AG09319 (cell line): ENCODE measurements around the gene MAST4.
A peak's percentile ranks its signal among the peaks of the same experiment; 100 is the strongest.

Experiments used
- DNase-seq: peaks from one replicate; pipeline ENCODE4 v3.0.0-alpha.2; 2010; ENCODE audit warnings: low read depth; ENCODE audit errors: extremely low read depth
- TF ChIP-seq, protein P1 (sequence below): IDR thresholded peaks from 2 replicates; pipeline ENCODE4 v1.5.1; 2011; ENCODE audit warnings: low read depth, mild to moderate bottlenecking, inconsistent platforms, low read length, moderate library complexity

MAST4 gene

DNA sequence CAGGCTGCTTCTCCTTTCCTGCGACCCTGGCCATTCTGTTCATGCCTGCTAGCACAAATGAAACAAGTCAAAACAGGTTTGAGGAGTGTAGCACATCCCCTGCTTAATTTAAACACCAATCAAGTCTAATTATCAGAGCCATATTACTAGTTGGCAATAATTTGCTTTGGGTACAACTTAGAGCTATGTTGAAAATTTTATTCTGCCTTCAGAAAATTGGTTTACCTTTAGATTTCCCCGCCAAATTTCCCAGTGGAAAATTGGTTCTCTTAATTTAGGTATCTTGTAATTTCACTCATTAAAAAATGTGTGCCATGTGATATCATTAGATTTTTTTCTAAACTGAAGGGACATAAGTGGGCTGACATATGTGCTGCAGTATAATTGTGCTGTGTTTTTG lies 265.8 kb downstream of the MAST4 start:
- no peak for DNase-seq
- TF ChIP-seq, protein P1, sequence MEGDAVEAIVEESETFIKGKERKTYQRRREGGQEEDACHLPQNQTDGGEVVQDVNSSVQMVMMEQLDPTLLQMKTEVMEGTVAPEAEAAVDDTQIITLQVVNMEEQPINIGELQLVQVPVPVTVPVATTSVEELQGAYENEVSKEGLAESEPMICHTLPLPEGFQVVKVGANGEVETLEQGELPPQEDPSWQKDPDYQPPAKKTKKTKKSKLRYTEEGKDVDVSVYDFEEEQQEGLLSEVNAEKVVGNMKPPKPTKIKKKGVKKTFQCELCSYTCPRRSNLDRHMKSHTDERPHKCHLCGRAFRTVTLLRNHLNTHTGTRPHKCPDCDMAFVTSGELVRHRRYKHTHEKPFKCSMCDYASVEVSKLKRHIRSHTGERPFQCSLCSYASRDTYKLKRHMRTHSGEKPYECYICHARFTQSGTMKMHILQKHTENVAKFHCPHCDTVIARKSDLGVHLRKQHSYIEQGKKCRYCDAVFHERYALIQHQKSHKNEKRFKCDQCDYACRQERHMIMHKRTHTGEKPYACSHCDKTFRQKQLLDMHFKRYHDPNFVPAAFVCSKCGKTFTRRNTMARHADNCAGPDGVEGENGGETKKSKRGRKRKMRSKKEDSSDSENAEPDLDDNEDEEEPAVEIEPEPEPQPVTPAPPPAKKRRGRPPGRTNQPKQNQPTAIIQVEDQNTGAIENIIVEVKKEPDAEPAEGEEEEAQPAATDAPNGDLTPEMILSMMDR: no peak

DNA sequence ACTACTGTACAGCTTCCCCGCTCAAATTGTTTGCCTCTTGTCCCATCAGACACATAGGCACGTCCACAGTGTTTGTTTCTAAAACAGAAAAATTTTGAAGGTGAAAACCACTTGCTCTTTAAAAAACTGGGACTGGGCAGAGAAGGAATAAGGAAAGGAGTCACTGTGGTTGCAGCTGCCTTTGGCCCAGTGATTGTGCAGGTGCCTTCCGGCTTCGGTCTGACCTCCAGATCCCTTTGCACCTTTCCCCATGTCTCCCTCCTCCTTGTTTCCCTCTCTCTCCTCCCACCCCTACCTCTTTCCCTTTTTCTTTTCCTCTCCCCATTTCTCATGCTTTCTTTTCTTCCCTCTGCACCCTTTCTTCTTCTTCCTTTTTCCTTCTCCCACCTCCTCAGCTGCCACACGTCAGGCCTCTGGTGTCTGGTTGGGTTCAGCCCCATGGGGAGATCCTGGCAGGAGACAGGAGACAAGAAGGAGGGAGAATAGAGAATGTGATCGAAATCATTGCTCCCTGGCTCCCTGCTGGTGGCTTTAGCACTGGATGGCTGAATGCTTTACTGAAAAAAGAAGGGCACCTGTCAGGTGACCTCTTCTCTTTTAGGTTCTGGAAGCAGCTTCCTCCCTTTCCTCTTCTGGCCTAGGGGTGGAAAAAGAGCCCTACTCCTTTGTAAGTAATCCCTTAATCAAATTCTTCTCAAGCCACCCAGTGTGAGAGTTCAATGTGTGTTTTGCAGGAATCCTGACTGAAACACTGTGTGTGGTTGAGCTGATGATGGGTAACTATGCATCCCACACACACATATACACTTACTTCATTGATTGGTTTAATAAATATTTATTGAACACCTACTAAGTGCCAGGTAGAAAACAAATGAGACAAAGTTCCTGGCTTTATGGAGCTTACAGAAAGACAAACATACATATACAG lies 267.3 kb downstream of the MAST4 start:
- TF ChIP-seq, protein P1: no peak
- DNase-seq: no peak

DNA sequence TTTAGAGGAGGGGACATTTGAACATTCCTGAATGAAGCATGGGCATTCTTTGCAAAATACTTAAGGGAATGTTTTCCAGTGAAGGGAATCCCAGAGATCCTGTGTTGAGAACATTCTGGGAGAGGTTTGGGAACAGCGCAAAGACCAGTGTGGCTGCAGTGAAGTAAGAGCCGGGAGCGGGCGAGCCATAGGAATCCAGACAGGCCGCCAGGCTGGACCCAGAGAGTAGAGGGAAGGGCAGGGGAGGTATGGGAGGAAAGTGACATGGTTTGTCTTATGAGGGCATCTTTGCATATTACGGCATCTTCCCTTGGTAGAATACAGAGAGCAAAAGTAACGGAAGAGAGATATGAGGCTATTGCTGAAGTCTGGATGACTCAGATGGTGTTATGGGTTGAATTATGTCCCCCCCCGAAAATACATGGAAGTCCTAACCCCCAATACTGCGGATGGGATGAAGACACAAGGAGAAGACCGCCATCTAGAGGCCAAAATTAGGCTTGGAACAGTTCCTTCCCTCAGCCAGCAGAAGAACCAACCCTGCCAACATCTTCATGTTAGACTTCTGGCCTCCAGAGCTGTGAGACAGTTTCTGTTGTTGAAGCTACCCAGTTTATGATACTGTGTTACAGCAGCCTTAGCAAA lies 268.2 kb downstream of the MAST4 start:
- DNase-seq: peak; percentile 5
- TF ChIP-seq, protein P1: peak; percentile 72

DNA sequence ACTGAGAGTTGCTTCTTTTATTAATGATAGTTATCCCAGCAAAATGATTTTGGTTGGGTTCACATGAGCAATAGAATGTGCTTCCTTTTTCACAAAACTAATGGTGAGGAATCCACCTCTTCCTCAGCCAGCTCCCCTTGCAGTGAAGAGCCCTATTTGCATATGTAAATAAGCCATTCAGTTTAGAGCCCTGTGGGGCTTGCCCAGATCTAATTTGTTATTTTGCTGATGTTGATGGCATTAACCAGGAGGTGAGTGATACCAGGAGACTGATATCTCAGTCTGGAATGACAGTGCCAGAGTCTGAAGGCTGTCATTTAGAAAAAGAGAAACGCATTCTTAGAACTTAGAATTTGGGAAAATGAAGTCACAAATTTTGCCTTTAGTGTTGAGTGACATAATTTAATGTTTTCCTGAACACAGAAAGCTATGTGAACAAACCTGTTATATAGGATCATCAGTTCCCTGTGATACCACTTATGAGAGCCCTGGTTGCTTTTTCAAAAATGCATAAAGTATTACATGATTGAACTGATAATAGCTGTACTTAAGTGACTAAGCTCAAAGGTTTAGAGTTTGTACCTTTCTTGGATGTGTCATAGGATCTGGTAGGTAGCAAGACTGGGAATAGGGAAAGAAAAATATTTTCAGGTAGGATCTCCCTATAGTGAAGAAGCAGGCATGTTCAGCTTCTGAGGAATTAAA lies 271.6 kb downstream of the MAST4 start:
- TF ChIP-seq, protein P1: no peak
- no peak for DNase-seq

DNA sequence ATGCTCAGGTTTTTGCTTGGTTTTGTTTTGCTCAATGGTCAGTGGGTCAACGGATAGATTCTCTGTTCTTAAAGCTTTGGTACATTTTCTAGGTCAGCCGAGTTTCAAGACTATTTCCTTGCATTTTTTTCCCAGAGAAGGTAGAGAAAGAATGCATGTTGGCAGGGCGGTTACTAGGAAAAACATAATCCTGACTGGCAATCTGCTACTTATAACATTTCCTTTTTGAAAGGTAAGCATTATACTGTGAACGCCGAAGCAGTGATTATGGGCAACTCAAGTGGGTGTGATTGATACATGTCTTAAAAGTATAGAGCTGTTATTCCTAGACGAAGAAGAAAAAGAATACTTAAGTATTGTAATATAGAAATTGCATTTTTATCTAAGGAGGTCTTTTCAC lies 273.2 kb downstream of the MAST4 start:
- TF ChIP-seq, protein P1: no peak
- no peak for DNase-seq

DNA sequence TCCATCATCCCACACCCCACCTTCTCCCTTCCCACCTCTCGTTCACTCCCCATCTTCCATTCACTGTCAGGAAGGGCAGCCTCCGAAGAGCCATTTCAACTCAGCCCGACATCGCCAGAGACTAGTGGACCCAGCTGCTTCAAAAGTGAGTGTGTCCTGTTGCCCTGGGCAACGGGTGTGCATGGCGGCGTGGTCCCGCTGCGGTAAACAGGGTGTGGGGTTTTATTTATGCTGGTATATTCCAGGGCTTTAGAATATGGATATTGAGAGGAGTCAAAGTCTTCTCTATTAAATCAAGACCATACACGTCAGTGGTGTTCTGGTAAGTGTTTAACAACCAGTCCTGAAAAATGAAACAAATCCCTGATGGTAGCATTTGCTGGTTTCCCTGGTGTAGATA lies 274.5 kb downstream of the MAST4 start:
- DNase-seq: no peak
- TF ChIP-seq, protein P1: no peak
